HepG2 (cell line): ENCODE measurements around the gene LSM8. TPM values are rescaled to one million over a fixed set of nuclear protein-coding genes. Genes with fewer than 3 reads are reported as not detected.

Source experiments
- ATAC-seq: fragments of 200-7000 bp; cut with Tn5 transposase; 3 replicates; pipeline ENCODE4 v1.9.1; 2020; ENCODE audit warnings: mild to moderate bottlenecking, moderate library complexity
- BruUV-seq: library from RNA; stranded (reverse); fragments of 400-500 nt; replicated peaks from 2 replicates; lab custom pipeline; 2021; lab: Mats Ljungman, UMichigan
- CTCF ChIA-PET: fragments of 300-600 bp; formaldehyde crosslinking; extraction: SDS; loops from one replicate; lab custom pipeline; 2021; ENCODE audit warnings: low total read pairs, inconsistent platforms, low intra/inter-chr PET ratio; lab: Yijun Ruan, JAX
- POLR2A ChIA-PET: fragments of 350-600 bp; sonication (Branson Sonifier 250); formaldehyde crosslinking; loops from one replicate; lab custom pipeline; 2020; ENCODE audit warnings: antibody characterized with exemption, inconsistent platforms; lab: Yijun Ruan, JAX
- DNase-seq: peaks from one replicate; pipeline ENCODE4 v3.0.0-alpha.2; 2015; ENCODE audit warnings: low spot score
- FAIRE-seq: peaks from 3 replicates; lab custom pipeline; 2011; peaks lifted over from hg19 to GRCh38; lab: Jason Lieb, UNC
- H2AFZ ChIP-seq: one replicate; pipeline ENCODE4 v1.6.1; 2011; ENCODE audit warnings: low read length, inconsistent platforms
- H3K27ac ChIP-seq: fragments of 300-600 bp; 3 replicates; pipeline ENCODE4 v1.8.0; 2011; ENCODE audit warnings: mixed run types, mild to moderate bottlenecking, mixed read lengths, low read length, inconsistent platforms; ENCODE audit not compliant: insufficient read depth; ENCODE audit errors: extremely low read length
- H3K27me3 ChIP-seq, 2 experiments: fragments of 200-600 bp in 1 of 2; 2 replicates in 1 of 2; 3 replicates in 1 of 2; pipeline versions ENCODE4 v1.6.0 to v1.8.0; 2011; ENCODE audit warnings: low read length in 2 of 2, mild to moderate bottlenecking in 2 of 2, moderate library complexity in 2 of 2, inconsistent platforms in 1 of 2; ENCODE audit not compliant: insufficient read depth in 2 of 2, control insufficient read depth in 1 of 2
- H3K36me3 ChIP-seq, 2 experiments: fragments of 200-600 bp in 1 of 2; replicated peaks in 1 of 2; 2 replicates in 1 of 2; 3 replicates in 1 of 2; pipeline versions ENCODE4 v1.5.1 to v1.8.0; 2011; ENCODE audit warnings: low read length in 2 of 2, inconsistent platforms in 1 of 2; ENCODE audit not compliant: insufficient read depth in 2 of 2, control insufficient read depth in 1 of 2
- H3K4me1 ChIP-seq: 2 replicates; pipeline ENCODE4 v1.5.1; 2012; ENCODE audit warnings: low read length, inconsistent platforms; ENCODE audit not compliant: insufficient read depth
- H3K4me2 ChIP-seq: 2 replicates; pipeline ENCODE4 v1.6.0; 2011; ENCODE audit warnings: low read depth, low read length, inconsistent platforms
- H3K4me3 ChIP-seq, 3 experiments: fragments of 200-600 bp in 1 of 3; sonication (generic), shearing (Covaris generic) in 1 of 3; replicated peaks in 1 of 3; 2 replicates each; pipeline ENCODE4 v1.5.1; 2011 to 2016; ENCODE audit warnings: low read length in 3 of 3, inconsistent platforms in 2 of 3, low read depth in 2 of 3, mild to moderate bottlenecking in 2 of 3, control low read depth in 1 of 3, mixed read lengths in 1 of 3; ENCODE audit not compliant: insufficient read depth in 1 of 3
- H3K79me2 ChIP-seq: one replicate; pipeline ENCODE4 v1.6.1; 2011; ENCODE audit warnings: low read length, inconsistent platforms; ENCODE audit not compliant: insufficient read depth
- H3K9ac ChIP-seq: 2 replicates; pipeline ENCODE4 v1.6.0; 2011; ENCODE audit warnings: mild to moderate bottlenecking, low read depth, low read length, inconsistent platforms; ENCODE audit not compliant: insufficient read depth
- H3K9me3 ChIP-seq: 2 replicates; pipeline ENCODE4 v1.5.1; 2012; ENCODE audit warnings: mild to moderate bottlenecking, low read length
- H4K20me1 ChIP-seq: 2 replicates; pipeline ENCODE4 v1.6.0; 2011; ENCODE audit warnings: inconsistent platforms, mild to moderate bottlenecking, low read length, moderate library complexity; ENCODE audit not compliant: insufficient read depth
- ONECUT2 ChIP-seq: sonication (generic); formaldehyde crosslinking; IDR thresholded peaks from 2 replicates; pipeline ENCODE4 v1.4.0; 2020; ENCODE audit warnings: missing genetic modification reagents
- RFXANK ChIP-seq: IDR thresholded peaks from 2 replicates; pipeline ENCODE4 v1.6.1; 2016
- RORA ChIP-seq: sonication (generic); formaldehyde crosslinking; IDR thresholded peaks from 2 replicates; pipeline ENCODE4 v1.5.0; 2020; ENCODE audit warnings: mild to moderate bottlenecking, missing genetic modification reagents, moderate library complexity
- ZFY ChIP-seq: sonication (generic); formaldehyde crosslinking; IDR thresholded peaks from 2 replicates; pipeline ENCODE4 v1.4.0; 2020; ENCODE audit warnings: missing genetic modification reagents
- ZNF558 ChIP-seq: sonication (generic); formaldehyde crosslinking; IDR thresholded peaks from 2 replicates; pipeline ENCODE4 v1.9.0; 2022; ENCODE audit warnings: mild to moderate bottlenecking, missing genetic modification reagents, borderline replicate concordance
- WGBS: methylation state at CpG from one replicate; pipeline ENCODE4 v1.1.6; 2017; ENCODE audit warnings: low lambda C conversion rate; 5-methylcytosine and 5-hydroxymethylcytosine counted together
- in situ Hi-C: cut with HindIII; loops from 2 replicates; pipeline ENCODE4 v1.10.0; 2017; ENCODE audit warnings: low pct_unique_long_range_greater_than_20kb; ENCODE audit not compliant: extremely low pct_ligation_motif_present
- intact Hi-C: fragments of 100-400 bp; cut with micrococcal nuclease; formaldehyde crosslinking; loops from one replicate; pipeline ENCODE4 v1.10.0; 2022; ENCODE audit not compliant: unreplicated experiment
- polyA plus RNA-seq, 8 experiments: library from polyadenylated mRNA; depleted of rRNA in 3 of 8; stranded (reverse) in 7 of 8; unstranded in 1 of 8; fragments of >200 nt; fragmentation: Illumina TruSeq in 4 of 8; extraction: Trizol in 4 of 8; gene quantifications; 2 replicates each; pipeline versions ENCODE4 v1.2.1 to v1.2.3, GENCODE V29; 2011 to 2016; ENCODE audit warnings: low read depth in 4 of 8, missing spikeins in 1 of 8, mixed read lengths in 1 of 8; ENCODE audit not compliant: insufficient read depth in 1 of 8
- total RNA-seq, 5 experiments: library from RNA; depleted of rRNA; stranded (reverse); fragments of >200 nt; fragmentation: Illumina TruSeq; extraction: Trizol; gene quantifications; 2 replicates each; pipeline ENCODE4 v1.2.3, GENCODE V29; 2016; ENCODE audit warnings: low read depth in 1 of 5
- TF ChIP-seq, protein P1 (sequence below): sonication (generic); formaldehyde crosslinking; IDR thresholded peaks from 2 replicates; pipeline ENCODE4 v1.5.0; 2020; ENCODE audit warnings: mild to moderate bottlenecking, missing genetic modification reagents, moderate library complexity
- TF ChIP-seq, protein P2 (sequence below): sonication (generic); formaldehyde crosslinking; IDR thresholded peaks from 2 replicates; pipeline ENCODE4 v1.8.0; 2022; ENCODE audit warnings: missing genetic modification reagents, low read depth, mild to moderate bottlenecking, borderline replicate concordance
- TF ChIP-seq, protein P3 (sequence below): sonication (generic); formaldehyde crosslinking; IDR thresholded peaks from 2 replicates; pipeline ENCODE4 v1.5.1; 2020; ENCODE audit warnings: mild to moderate bottlenecking, missing genetic modification reagents
- TF ChIP-seq, protein P4 (sequence below), 2 experiments: fragments of 450-650 bp in 1 of 2; sonication (generic) in 1 of 2; formaldehyde crosslinking; IDR thresholded peaks; 2 replicates each; pipeline versions ENCODE4 v1.5.0 to v1.8.0; 2020 to 2022; ENCODE audit warnings: mild to moderate bottlenecking in 1 of 2, missing genetic modification reagents in 1 of 2
- TF ChIP-seq, protein P5 (sequence below): sonication (generic); formaldehyde crosslinking; IDR thresholded peaks from 2 replicates; pipeline ENCODE4 v1.4.0; 2020; ENCODE audit warnings: missing genetic modification reagents

The LSM8 gene
- total and polyA plus RNA-seq, 2 of the 13 experiments (the other 11 are each of a cell fraction or from before 2014, with no cell fraction given), result 44.3 to 67.3 TPM

DNA sequence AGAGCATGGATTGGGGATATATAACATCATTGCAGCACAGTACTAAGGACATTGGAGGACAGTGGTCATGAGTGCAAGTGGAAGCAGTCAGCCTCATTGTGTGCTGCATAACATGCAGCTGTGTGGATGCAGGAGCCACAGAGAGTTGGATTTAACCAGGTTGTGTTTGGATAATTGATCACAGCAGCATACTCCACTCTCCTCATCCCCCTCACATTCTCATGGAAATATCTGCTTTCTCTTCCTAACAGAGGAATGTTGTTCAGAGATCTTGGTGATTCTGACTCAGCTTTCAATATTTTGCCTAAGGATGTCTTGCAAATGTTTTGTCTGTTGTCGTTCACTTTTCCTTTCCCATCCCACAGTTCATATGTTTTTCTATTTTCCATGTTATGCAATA lies 31.8 kb upstream of the LSM8 start:
- ATAC-seq, result no peak
- no peak for DNase-seq
- Histone ChIP-seq H3K79me2 (no peaks in the 10 kb centered on the region), H3K9ac (no peak overlapping the region), H3K27ac (no peak overlapping the region), H3K4me2 (no peak overlapping the region), H4K20me1 (no peaks in the 10 kb centered on the region), H3K27me3 (no peaks in the 10 kb centered on the region; a peak in 1 of 5 replicates), H3K9me3 (peaks cover 5% of the 10 kb centered on the region; the same call in 1 of the 2 replicates)
- in situ Hi-C loops, result no loop called here
- POLR2A ChIA-PET, result no interaction called here
- no peak for FAIRE-seq
- intact Hi-C loops, result no loop called here
- TF ChIP-seq ZNF558 (CRISPR knock-in tag) (no peak), RORA (CRISPR knock-in tag) (no peak), ONECUT2 (CRISPR knock-in tag) (no peak)
- TF ChIP-seq, protein P1, sequence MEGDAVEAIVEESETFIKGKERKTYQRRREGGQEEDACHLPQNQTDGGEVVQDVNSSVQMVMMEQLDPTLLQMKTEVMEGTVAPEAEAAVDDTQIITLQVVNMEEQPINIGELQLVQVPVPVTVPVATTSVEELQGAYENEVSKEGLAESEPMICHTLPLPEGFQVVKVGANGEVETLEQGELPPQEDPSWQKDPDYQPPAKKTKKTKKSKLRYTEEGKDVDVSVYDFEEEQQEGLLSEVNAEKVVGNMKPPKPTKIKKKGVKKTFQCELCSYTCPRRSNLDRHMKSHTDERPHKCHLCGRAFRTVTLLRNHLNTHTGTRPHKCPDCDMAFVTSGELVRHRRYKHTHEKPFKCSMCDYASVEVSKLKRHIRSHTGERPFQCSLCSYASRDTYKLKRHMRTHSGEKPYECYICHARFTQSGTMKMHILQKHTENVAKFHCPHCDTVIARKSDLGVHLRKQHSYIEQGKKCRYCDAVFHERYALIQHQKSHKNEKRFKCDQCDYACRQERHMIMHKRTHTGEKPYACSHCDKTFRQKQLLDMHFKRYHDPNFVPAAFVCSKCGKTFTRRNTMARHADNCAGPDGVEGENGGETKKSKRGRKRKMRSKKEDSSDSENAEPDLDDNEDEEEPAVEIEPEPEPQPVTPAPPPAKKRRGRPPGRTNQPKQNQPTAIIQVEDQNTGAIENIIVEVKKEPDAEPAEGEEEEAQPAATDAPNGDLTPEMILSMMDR (CRISPR knock-in tag), result no peak
- TF ChIP-seq, protein P2, sequence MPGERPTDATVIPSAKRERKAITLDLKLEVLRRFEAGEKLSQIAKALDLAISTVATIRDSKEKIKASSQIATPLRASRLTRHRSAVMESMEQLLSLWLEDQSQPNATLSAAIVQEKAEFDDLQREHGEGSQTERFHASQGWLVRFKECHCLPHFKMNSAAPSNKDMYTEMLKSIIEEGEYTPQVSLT (CRISPR knock-in tag), result no peak
- TF ChIP-seq, all 625 proteins: peak for 0
- H3K4me1 ChIP-seq, result no peaks in the 10 kb centered on the region
- CTCF ChIA-PET, result no interaction called here
- 0% methylated on average over 1 of the region's 1 CpG for WGBS
- no peaks in the 10 kb centered on the region for H3K36me3 ChIP-seq
- BruUV-seq, result no TSS peak
- H3K4me3 ChIP-seq, result no peak overlapping the region
- H2AFZ ChIP-seq, result no peak overlapping the region

DNA sequence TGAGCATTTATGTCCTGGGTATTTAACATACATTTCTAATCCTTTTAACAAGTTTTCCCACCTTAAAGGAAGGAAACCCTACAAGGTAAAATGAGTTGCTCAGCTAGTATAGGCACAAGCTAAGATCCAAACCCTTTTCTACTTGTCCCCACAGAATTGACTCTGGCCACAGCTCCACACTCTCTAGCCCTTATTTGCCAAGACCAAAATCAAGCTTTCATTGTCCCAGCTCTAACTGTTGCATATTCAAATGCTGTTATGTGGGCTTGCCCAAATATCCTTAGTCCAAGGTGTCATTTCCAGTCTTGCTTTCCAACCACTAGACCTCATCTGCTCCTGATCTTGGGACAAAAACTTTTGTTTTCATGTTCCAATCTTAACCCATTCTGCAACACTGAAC lies 31.3 kb upstream of the LSM8 start:
- ChIA-PET POLR2A (no interaction called here), CTCF (no interaction called here)
- ATAC-seq (no peak), DNase-seq (no peak), FAIRE-seq (no peak)
- no peaks in the 10 kb centered on the region for H4K20me1 ChIP-seq
- H3K4me1 ChIP-seq, result no peaks in the 10 kb centered on the region
- in situ Hi-C loops (no loop called here), intact Hi-C loops (loop anchor here (1.0 kb wide), 1 partner anchor 402 kb away; no protein-coding TSS in a partner anchor)
- no peaks in the 10 kb centered on the region; a peak in 1 of 5 replicates for H3K27me3 ChIP-seq
- no peak overlapping the region for H2AFZ ChIP-seq
- no TSS peak for BruUV-seq
- no peak overlapping the region for H3K4me2 ChIP-seq
- H3K36me3 ChIP-seq, result no peaks in the 10 kb centered on the region
- no peaks in the 10 kb centered on the region for H3K79me2 ChIP-seq
- no peak overlapping the region for H3K4me3 ChIP-seq
- H3K9me3 ChIP-seq, result peaks cover 9% of the 10 kb centered on the region; the same call in 1 of the 2 replicates
- no peak overlapping the region for H3K9ac ChIP-seq
- H3K27ac ChIP-seq, result no peak overlapping the region
- TF ChIP-seq RFXANK (no peak), ZFY (CRISPR knock-in tag) (no peak)
- TF ChIP-seq, protein P3, sequence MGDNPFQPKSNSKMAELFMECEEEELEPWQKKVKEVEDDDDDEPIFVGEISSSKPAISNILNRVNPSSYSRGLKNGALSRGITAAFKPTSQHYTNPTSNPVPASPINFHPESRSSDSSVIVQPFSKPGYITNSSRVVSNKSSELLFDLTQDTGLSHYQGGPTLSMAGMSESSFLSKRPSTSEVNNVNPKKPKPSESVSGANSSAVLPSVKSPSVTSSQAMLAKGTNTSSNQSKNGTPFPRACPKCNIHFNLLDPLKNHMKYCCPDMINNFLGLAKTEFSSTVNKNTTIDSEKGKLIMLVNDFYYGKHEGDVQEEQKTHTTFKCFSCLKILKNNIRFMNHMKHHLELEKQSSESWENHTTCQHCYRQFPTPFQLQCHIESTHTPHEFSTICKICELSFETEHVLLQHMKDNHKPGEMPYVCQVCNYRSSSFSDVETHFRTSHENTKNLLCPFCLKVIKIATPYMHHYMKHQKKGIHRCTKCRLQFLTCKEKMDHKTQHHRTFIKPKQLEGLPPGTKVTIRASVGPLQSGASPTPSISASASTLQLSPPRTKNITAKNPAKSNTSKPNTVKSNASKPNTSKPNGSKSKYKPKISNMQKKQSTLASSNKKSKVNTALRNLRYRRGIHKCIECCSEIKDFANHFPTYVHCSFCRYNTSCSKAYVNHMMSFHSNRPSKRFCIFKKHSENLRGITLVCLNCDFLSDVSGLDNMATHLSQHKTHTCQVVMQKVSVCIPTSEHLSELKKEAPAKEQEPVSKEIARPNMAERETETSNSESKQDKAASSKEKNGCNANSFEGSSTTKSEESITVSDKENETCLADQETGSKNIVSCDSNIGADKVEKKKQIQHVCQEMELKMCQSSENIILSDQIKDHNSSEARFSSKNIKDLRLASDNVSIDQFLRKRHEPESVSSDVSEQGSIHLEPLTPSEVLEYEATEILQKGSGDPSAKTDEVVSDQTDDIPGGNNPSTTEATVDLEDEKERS (CRISPR knock-in tag), result no peak
- TF ChIP-seq, protein P4, sequence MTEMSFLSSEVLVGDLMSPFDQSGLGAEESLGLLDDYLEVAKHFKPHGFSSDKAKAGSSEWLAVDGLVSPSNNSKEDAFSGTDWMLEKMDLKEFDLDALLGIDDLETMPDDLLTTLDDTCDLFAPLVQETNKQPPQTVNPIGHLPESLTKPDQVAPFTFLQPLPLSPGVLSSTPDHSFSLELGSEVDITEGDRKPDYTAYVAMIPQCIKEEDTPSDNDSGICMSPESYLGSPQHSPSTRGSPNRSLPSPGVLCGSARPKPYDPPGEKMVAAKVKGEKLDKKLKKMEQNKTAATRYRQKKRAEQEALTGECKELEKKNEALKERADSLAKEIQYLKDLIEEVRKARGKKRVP (CRISPR knock-in tag; IDR thresholded peaks at IDR 0.05), result no peak
- TF ChIP-seq, protein P5, sequence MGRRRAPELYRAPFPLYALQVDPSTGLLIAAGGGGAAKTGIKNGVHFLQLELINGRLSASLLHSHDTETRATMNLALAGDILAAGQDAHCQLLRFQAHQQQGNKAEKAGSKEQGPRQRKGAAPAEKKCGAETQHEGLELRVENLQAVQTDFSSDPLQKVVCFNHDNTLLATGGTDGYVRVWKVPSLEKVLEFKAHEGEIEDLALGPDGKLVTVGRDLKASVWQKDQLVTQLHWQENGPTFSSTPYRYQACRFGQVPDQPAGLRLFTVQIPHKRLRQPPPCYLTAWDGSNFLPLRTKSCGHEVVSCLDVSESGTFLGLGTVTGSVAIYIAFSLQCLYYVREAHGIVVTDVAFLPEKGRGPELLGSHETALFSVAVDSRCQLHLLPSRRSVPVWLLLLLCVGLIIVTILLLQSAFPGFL, result no peak
